Fibroblast of the aortic adventitia (primary cell): Measurements from ENCODE around the gene ZNF684. TPM values are rescaled to one million over a fixed set of nuclear protein-coding genes. Genes with fewer than 3 reads are reported as not detected.
"Not testable (repeated sequence)": the region's sequence is repeated elsewhere in the genome, so short reads cannot be mapped to it uniquely, and the experiment has no call there.

Source experiments
- DNase-seq: peaks from one replicate; pipeline ENCODE4 v3.0.0-alpha.2; 2010; ENCODE audit warnings: low read depth
- H3K4me3 ChIP-seq: 2 replicates; pipeline ENCODE4 v1.5.1; 2011; ENCODE audit warnings: low read depth, mild to moderate bottlenecking, control low read depth, low read length, moderate library complexity
- total RNA-seq: library from RNA; depleted of rRNA; stranded (reverse); fragments of >200 nt; gene quantifications from 2 replicates; pipeline ENCODE4 v1.2.3, GENCODE V29; 2012; ENCODE audit warnings: low replicate concordance
- TF ChIP-seq, protein P1 (sequence below): IDR thresholded peaks from 2 replicates; pipeline ENCODE4 v1.5.1; 2011; ENCODE audit warnings: mild to moderate bottlenecking, low read length, control low read depth, inconsistent platforms; ENCODE audit not compliant: insufficient read depth

The ZNF684 gene
- total RNA-seq, 1 donor: 5.6 TPM

DNA sequence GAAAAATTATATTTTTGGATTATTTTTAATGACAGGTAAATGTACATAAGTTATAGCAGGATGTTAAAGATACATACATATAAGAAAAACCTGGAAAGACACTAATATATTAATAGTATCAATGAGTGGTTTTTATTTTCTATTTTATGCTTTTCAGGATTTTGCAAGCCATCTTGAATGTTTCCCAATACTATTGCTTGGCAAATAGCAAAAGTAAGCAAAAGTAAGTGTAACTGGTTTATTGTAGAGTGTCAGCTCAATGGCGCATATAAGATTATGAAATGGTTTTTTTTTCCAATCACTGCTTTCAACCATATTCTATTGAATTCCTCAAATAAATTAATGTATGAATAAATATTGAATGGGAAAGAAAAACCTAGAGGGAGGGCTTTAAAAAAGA lies 36.4 kb downstream of the ZNF684 start:
- TF ChIP-seq, protein P1, sequence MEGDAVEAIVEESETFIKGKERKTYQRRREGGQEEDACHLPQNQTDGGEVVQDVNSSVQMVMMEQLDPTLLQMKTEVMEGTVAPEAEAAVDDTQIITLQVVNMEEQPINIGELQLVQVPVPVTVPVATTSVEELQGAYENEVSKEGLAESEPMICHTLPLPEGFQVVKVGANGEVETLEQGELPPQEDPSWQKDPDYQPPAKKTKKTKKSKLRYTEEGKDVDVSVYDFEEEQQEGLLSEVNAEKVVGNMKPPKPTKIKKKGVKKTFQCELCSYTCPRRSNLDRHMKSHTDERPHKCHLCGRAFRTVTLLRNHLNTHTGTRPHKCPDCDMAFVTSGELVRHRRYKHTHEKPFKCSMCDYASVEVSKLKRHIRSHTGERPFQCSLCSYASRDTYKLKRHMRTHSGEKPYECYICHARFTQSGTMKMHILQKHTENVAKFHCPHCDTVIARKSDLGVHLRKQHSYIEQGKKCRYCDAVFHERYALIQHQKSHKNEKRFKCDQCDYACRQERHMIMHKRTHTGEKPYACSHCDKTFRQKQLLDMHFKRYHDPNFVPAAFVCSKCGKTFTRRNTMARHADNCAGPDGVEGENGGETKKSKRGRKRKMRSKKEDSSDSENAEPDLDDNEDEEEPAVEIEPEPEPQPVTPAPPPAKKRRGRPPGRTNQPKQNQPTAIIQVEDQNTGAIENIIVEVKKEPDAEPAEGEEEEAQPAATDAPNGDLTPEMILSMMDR: no peak
- H3K4me3 ChIP-seq: no peak overlapping the region
- no peak for DNase-seq

GRCh38 chr1:40574805-40575204 lies 43.4 kb downstream of the ZNF684 start:
- DNase-seq, H3K4me3 ChIP-seq: not testable (repeated sequence)

DNA sequence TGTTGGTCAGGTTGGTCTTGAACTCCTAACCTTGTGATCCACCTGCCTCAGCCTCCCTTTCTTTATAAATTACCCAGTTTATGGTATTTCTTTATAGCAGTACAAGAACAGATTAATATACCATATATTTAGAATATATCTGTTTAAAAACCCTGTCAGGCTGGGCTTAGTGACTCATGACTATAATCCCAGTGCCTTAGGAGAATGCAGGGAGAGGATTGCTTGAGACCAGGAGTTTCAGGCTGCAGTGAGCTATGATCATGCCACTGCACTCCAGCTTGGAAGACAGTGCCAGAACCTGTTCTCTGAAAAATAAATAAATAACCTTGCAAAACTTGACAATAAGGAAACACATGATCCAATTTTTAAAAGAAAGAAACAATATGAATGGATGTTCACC lies 43.9 kb downstream of the ZNF684 start:
- DNase-seq: no peak
- TF ChIP-seq, protein P1: no peak

GRCh38 chr1:40582116-40582515 lies 50.7 kb downstream of the ZNF684 start:
- DNase-seq: peak; percentile 46
- TF ChIP-seq, protein P1: no peak
- no peak overlapping the region for H3K4me3 ChIP-seq

More for the DNA sequence above, 43.9 kb downstream of the ZNF684 start:
- H3K4me3 ChIP-seq: no peak overlapping the region

GRCh38 chr1:40583980-40584379 lies 52.5 kb downstream of the ZNF684 start:
- DNase-seq: no peak
- no peak overlapping the region for H3K4me3 ChIP-seq
- TF ChIP-seq, protein P1: no peak

- DNase-seq: no peak
- no peak overlapping the region for H3K4me3 ChIP-seq
- TF ChIP-seq, protein P1: no peak
These were observed 57.1 kb downstream of the ZNF684 start for GRCh38 chr1:40588586-40588985.

GRCh38 chr1:40592107-40592803 lies 60.8 kb downstream of the ZNF684 start:
- TF ChIP-seq, protein P1: peak; percentile 49
- peak; percentile 42 for DNase-seq
- no peak overlapping the region for H3K4me3 ChIP-seq
